PFSK-1 (cell line): ENCODE results near the gene TTC27.

Experiments used
- FOXP2 ChIP-seq: optimal IDR thresholded peaks from 2 replicates; pipeline ENCODE3; 2011; ENCODE audit warnings: borderline replicate concordance, control low read depth, inconsistent platforms; ENCODE audit not compliant: insufficient read depth; ENCODE audit errors: extremely low read length, extremely low read depth
- POLR2AphosphoS5 ChIP-seq: IDR thresholded peaks from 2 replicates; pipeline ENCODE4 v1.6.1; 2012; ENCODE audit warnings: low read depth, mild to moderate bottlenecking, control low read depth, low read length, moderate library complexity
- SIN3A ChIP-seq: IDR thresholded peaks from 2 replicates; pipeline ENCODE4 v1.6.1; 2012; ENCODE audit warnings: mild to moderate bottlenecking, low read length, moderate library complexity, borderline replicate concordance; ENCODE audit not compliant: insufficient read depth
- TAF1 ChIP-seq: IDR thresholded peaks from 2 replicates; pipeline ENCODE4 v1.6.1; 2012; ENCODE audit warnings: low read length, control low read depth, borderline replicate concordance; ENCODE audit not compliant: insufficient read depth
- TF ChIP-seq, protein P1 (sequence below), 2 experiments: IDR thresholded peaks; 2 replicates each; pipeline versions ENCODE4 v1.6.1 to v1.8.0; 2011 to 2012; ENCODE audit warnings: low read depth in 2 of 2, low read length in 2 of 2, control low read depth in 1 of 2, inconsistent platforms in 1 of 2, mild to moderate bottlenecking in 1 of 2, moderate library complexity in 1 of 2; ENCODE audit not compliant: insufficient read depth in 1 of 2

The TTC27 gene

GRCh38 chr2:32783933-32784332 is 156.1 kb downstream of the TTC27 start:
- TF ChIP-seq, protein P1, sequence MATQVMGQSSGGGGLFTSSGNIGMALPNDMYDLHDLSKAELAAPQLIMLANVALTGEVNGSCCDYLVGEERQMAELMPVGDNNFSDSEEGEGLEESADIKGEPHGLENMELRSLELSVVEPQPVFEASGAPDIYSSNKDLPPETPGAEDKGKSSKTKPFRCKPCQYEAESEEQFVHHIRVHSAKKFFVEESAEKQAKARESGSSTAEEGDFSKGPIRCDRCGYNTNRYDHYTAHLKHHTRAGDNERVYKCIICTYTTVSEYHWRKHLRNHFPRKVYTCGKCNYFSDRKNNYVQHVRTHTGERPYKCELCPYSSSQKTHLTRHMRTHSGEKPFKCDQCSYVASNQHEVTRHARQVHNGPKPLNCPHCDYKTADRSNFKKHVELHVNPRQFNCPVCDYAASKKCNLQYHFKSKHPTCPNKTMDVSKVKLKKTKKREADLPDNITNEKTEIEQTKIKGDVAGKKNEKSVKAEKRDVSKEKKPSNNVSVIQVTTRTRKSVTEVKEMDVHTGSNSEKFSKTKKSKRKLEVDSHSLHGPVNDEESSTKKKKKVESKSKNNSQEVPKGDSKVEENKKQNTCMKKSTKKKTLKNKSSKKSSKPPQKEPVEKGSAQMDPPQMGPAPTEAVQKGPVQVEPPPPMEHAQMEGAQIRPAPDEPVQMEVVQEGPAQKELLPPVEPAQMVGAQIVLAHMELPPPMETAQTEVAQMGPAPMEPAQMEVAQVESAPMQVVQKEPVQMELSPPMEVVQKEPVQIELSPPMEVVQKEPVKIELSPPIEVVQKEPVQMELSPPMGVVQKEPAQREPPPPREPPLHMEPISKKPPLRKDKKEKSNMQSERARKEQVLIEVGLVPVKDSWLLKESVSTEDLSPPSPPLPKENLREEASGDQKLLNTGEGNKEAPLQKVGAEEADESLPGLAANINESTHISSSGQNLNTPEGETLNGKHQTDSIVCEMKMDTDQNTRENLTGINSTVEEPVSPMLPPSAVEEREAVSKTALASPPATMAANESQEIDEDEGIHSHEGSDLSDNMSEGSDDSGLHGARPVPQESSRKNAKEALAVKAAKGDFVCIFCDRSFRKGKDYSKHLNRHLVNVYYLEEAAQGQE (IDR thresholded peaks at IDR 0.05; ENCODE audit: insufficient read depth in 1 of 2, low read depth in 2 of 2, low read length in 2 of 2), result no peak
- TF ChIP-seq TAF1 (no peak), POLR2AphosphoS5 (no peak), SIN3A (no peak), FOXP2 (no peak)

DNA sequence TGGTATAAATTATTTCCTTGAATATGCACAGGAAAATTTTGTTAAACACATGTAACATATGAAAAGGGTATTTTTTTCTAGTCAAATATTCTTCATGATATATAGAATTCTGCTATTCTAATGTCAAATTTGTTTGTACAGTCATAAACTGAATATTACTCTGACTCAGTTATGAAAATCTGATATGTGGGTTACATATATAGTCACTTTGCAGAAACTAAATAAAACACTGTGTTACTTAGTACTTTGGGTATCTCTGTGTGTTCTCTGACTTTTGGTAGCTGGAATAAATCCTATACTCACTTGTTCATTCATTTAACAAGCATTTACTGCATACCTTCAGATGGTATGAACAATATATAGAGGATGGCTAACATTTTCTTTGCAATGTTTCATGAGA is 159.4 kb downstream of the TTC27 start:
- TF ChIP-seq TAF1 (no peak), FOXP2 (no peak), SIN3A (no peak), POLR2AphosphoS5 (no peak)
- TF ChIP-seq, protein P1 (IDR thresholded peaks at IDR 0.05; ENCODE audit: insufficient read depth in 1 of 2, low read depth in 2 of 2, low read length in 2 of 2), result no peak

GRCh38 chr2:32788114-32788513 is 160.3 kb downstream of the TTC27 start:
- no peak for TF ChIP-seq FOXP2

DNA sequence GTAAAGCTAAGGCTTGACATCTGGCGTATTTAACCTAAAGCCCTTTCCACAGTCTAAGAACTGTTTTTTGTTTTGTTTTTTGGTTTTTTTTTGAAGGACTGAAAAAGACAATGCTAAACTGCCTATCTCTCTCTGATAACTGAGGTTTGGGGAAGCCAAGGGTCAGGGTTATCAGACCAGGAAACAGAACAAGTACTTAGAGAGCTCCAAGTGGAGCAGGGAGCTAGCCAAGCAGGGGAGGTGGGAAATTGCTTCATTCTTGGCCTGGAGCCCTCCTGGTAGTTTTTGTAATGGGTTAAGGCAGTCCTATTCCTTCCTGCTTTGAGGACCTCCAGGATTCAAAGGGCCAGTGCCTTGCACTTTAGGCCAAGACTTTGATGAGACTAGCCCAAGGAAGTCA is 164.6 kb downstream of the TTC27 start:
- TF ChIP-seq TAF1 (no peak), SIN3A (no peak), FOXP2 (no peak), POLR2AphosphoS5 (no peak)
- TF ChIP-seq, protein P1 (IDR thresholded peaks at IDR 0.05; ENCODE audit: insufficient read depth in 1 of 2, low read depth in 2 of 2, low read length in 2 of 2), result no peak

- TF ChIP-seq SIN3A (no peak), FOXP2 (no peak), POLR2AphosphoS5 (no peak), TAF1 (no peak)
- TF ChIP-seq, protein P1 (IDR thresholded peaks at IDR 0.05; ENCODE audit: insufficient read depth in 1 of 2, low read depth in 2 of 2, low read length in 2 of 2), result no peak
Observed at GRCh38 chr2:32798829-32799228, 171.0 kb downstream of the TTC27 start.
